Measurements from ENCODE around the gene SCYL3.
"Not testable (repeated sequence)": the region's sequence is repeated elsewhere in the genome, so short reads cannot be mapped to it uniquely, and the experiment has no call there.

The SCYL3 gene

DNA sequence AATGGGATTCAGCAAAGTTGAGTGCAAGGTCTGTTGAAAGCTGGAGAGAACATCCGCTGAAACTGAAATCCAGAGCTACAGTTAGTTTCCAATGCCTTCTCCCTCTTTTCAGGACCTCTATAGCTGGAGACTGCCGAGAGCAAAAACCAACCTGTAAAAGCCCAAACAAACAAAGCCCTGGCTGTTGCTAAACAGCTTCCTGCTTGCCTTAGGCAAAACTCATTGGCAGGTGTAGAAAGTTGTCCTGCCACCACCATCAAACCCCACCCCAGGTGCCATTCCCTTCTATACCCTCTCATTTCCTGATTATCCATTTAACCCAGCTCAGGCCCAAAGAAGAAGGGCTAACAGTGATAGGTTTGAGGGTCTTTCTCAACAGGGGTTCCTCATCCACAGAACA, 24.7 kb downstream of the SCYL3 start:
- DNase-seq: no peak

DNA sequence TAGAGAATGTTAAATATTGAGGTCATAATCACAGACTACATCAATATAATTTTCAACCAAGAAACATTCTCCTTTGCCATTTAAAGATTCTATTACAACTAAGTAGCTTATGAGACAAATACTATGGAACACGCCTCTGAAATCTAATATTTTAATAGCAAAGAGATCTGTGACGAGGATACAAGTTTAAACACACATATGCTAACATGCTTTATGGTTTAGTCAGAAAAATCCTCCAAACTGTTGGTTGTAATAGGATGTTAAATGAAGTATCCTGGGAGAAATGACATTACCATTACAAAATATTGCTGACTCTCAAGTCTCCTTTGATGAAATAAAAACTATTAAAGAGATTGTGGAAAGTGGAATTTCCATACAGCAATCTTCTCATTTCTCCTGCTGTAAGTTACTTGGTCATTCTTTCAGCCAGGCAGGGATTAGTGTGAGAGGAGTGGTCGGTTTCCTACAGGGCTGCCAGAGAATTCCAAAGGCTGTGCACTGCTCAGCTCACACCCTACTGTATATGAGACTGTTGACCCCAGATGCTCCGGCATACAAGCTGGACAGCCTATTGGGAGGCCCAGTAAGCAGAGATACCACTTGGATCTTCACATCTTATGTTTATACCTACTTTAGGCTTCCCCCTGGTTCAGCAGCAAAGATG, 26.6 kb downstream of the SCYL3 start:
- DNase-seq: no peak

DNA sequence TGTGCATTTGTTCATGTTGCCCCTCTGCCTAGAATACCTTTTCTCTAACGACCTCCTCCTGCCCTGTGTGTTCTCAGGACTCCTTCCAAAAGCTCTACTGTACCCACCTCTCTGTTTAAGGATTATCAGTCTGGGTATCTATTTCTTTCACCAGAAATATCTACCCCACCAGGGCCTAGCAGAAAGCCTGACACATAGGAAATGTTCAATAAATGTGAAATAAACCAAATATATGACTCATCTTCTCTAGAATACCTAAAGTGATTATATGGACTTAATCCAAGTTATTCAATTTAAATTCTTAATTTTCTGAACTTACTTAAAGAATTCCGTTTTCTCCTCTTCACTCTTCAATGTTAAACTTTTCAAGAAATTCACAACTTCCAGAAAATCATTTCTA, 27.1 kb downstream of the SCYL3 start:
- DNase-seq: no peak

DNA sequence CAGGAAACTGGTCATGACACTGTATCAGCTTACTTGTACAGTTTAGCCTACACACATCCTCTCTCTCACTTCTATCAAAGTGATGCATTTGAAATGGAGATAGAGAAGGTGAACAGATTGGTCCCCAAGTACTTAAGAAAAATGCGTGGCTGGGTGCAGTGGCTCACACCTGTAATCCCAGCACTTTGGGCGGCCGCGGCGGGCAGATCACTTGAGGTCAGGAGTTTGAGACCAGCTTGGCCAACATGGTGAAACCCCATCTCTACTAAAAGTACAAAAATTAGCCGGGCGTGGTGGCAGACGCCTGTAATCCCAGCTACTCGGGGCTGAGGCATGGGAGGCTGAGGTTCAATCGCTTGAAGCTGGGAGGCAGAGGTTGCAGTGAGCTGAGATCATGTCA, 29.2 kb downstream of the SCYL3 start:
- not testable (repeated sequence) for DNase-seq

DNA sequence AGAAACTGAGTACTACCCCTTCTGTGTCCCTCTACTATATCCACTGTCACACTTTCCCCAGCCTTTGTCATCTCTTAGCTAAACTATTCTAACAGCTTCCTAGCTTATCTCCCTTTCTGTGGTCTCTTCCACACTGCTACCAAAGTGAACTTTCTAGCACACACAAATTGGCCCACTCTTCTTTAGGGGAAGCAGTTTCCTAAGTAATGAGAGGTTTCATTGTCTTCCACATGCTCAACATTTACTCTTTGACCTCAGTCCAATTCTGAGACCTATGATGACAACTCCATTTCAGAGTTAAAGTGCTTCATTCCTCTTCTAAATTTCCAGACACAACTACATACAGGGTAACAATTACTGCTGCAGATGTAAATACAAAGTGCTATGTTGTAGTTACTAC, 32.9 kb downstream of the SCYL3 start:
- no peak for DNase-seq

DNA sequence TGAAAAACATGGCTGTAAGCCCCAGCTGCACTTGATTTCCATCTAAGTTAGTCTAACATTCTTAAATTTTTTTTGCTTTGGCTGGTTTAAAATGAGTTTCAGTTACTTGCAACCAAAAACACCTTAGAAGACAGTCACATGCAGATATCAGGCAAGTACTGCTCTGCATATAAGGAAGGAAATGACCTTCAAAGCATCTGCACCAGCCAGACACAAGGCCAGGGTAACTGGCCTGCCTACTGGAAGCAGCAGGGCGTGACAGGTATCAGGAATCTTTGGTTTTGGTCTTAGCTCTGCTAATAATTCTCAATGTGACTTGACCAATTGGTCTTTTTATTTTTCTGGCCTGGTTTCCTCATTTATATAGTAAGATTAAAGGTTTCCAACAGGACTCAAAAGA, 33.5 kb downstream of the SCYL3 start:
- DNase-seq: no peak

DNA sequence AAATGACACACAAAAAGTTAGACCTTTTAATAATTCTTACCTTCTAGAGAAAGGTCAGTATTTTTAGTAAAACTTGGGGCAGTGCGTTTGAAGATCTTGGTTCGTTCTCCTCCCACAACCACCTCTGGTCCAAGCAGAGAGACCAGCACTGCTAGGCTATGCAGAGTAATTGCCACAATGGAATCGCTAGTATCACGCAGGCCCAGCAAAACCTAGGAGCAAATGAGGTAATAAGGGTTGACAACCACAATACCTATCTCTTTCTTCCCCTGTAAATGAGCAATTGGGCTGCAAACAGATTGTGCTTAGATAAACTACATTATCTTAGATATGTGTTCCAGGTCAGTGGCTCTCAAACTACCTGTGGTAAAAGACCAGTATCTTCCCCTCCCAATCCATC, 34.7 kb downstream of the SCYL3 start:
- no peak for DNase-seq

DNA sequence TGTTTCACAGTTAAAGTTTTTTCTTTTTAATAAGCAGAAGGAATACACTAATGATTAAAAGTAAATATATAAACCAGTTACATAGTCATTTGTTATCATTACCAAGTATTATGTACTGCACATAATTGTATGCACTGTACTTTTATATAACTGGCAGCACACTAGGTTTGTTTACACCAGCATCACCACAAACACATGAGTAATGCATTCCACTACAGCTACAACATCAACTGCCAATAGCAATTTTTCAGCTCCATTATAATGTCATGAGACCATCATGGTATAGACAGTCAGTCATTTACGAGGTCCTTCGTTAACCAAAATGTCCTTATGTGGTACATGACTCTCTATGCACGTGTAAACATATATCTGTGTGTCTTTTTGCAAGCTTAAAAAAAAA, 35.2 kb downstream of the SCYL3 start:
- DNase-seq: no peak

DNA sequence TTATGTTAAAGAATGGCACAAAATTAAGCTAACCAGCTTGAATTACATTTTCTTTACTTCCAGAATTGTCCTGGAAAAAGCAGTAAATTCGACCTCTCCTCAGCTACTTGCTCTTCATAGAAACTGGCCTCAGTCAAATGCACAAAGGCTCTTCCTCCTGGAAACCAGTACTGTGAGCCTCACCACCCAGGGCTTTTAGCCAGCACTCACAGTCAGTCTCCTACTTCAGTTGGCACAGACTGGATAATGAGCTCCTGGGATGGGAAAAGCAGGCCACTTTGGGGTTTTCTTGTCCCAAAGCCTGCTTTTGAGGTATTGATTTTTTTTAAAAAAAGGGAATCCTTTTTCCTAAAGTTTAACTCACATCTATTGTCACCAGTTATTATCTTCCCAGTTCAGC, 40.4 kb downstream of the SCYL3 start:
- no peak for DNase-seq

DNA sequence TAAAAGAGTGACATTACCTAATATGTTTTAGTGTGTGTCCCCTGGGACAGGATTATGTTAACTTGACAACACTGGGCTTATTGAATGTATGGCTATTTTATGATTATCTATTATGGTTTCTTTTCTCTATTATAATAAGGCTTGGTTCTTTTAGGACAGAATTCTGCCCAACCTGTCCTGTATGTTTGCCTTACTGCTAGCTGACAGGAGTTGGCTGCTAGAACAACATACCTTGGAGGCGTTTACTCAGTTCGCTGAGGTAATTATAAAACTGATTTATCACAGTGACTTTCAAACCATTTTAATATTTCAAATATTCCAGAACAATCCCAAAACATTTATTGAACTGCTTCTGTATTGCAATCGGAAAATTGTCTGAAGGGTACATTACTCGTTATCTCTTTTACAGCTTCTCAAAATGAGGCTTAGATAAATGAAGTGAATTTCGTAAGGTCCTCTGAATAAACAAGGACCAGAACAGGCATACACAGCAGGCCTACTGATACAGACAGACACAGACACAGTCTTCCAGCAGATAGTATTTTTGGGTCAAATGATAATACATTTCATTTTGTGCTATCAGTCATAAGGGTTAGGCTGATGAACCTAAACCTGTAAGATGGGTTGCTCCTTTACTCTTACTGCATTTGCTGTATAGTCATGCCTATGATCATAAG, 44.2 kb downstream of the SCYL3 start:
- DNase-seq: no peak

DNA sequence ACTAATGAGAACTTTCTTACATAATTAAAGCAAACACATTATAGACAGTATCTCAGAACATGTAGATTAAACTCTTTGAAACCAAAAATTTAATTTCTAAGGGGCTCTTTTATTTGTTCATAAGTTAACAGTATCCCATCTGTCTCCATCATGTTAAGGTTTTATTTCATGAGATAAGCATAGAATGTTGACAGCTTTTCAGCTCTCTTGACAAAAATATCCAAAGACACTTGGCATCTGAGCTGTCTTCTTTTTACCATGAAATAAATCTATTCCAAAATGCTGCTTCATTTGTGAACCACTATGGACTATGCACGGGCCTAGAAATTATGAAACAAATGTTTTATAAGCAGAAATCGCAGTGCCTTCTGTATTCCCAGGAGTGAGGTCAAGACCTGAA, 45.2 kb downstream of the SCYL3 start:
- no peak for DNase-seq

DNA sequence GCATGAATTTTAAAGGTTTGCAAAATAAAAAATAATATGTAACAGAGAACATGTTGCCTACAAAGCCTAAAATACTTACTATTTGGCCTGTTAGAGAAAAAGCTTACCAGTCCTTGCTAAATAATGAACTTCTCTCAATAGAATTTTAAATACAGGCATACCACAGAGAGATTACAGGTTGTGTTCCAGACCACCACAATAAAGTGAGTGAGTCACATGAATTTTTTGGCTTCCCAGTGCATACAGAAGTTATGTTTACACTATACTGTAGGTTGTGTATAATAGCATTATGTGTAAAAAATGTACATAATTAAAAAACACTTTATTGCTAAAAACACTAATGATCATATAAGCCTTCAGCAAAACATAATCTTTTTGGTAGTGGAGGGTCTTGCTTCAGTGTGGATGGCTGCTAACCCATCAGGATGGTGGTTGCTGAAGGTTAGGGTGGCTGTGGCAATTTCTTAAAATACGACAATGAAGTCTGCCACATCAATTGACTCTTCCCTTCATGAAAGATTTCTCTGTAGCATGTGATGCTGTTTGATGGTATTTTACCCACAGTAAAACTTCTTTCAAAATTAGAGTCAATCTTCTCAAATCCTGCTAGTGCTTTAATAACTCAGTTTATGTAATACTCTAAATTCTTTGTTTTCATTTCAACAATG, 48.6 kb downstream of the SCYL3 start:
- DNase-seq: no peak

DNA sequence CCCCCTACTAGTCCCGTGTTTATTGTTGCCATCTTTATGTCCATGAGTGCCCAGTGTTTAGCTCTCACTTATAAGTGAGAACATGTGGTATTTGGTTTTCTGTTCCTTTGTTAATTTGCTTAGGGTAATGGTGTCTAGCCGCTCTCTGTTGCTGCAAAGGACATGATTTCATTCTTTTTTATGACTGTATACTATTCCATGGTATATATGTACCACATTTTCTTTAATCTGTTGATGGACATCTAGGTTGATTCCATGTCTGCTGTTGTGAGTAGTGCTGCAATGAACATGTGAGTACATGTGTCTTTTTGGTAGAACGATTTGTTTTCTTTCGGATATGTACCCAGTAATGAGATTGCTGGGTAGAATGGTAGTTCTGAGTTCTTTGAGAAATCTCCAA, 54.8 kb downstream of the SCYL3 start:
- DNase-seq: no peak

DNA sequence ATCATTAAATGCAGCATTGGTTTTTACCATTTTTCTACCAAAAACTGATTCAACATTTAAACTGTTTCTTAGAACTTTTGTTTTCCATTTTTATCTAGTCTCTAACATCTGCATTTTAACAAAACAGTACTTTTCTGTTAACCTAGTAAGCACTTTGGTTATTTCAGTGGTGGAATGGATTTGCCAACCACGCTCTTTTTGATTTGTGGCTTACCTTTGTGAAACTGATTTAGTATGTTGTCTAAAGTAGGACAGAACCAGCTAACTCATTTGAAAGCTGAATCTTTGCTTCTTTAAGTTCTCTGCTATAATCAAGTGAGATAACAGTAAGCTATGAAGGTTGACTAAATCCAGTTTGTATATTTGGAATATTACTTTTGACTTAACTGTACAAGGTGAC, 57.5 kb downstream of the SCYL3 start:
- DNase-seq: no peak

DNA sequence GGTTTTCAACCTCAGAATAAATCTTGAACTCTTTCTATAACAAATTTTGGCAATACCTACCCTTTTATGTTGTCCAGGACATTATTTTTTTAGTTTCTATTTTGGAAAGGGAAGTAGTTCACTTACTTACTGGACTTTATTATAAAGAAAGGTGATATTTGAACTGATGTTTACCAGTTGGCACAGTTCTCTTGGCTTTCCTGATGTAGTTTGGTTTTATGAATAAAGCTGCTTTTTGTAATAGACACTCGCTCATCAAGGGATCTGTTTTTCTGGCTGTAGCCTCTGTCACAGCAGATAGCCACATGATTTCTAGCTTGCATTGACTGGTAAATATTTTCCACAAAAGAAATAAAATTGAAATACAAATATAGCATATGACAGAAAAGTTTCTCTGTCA, 58.0 kb downstream of the SCYL3 start:
- no peak for DNase-seq

DNA sequence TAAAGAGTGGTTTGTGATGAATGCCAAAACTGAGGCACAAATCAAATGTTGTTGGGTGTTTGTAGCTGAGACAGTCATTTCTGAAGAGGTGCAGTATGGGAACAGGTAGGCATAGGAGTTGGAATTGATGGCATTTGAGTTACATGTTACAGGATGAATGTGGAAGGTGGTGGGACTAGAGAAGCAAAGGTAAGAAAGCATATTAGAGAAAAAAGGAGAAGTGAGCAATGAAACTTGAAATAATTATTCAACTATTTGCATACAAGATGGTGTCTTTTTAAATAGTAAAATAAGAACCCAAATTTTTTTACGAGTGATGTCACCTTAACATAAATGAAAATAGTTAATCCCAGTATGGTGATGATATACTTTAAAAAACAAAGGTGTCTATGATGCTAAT, 58.8 kb downstream of the SCYL3 start:
- DNase-seq: no peak

DNA sequence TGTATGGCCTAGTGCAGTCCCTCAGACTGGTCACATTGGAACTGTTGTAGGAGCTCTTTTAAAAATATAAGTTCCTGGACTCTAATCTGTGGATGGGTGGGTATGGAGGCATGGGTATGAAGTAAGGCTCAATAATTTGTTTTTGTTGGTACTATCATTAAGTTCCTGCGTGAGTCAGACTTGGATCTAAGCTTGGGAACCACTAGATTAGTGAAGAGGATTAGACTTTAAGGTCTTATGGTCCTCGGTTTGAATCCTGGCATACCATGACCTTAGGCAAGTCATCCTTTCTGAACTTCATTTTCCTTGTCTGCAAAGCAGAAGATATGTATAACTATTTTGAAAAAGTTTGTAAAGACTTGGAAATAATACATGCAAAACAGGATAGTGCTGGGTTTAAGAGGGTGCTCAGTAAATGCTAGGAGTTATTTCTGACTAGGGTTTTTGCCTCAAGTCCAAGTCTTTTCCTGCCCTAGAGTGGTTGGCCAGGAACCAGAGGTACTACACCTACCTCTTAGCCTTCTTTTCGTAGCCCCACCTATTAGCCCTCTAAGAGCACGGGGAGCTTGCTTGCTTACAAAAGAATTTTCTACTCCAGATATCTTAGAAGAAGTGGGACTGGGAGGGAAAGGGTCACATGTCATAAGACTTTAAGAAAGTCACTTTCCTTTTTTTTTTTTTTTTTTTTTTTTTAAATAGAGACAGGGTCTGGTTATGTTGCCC, 60.4 kb downstream of the SCYL3 start:
- no peak for DNase-seq

DNA sequence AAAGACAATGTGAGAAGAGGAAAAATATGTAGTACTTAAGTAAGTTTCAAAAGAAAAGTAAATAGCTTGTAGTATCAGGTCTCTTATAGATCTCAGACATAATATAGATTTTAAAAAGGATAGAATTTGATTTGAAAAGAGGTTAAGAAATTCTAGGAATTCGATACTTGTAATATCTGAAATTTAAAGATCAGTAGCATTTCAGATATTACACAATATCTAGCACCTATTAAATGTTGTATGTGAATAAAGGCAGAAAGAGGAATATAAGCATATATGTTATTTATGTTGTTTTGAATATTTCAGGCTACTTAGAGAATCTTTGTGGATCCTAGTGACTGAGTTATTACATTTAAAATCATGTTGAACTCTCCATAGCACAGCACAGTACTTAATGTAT, 64.0 kb downstream of the SCYL3 start:
- no peak for DNase-seq

DNA sequence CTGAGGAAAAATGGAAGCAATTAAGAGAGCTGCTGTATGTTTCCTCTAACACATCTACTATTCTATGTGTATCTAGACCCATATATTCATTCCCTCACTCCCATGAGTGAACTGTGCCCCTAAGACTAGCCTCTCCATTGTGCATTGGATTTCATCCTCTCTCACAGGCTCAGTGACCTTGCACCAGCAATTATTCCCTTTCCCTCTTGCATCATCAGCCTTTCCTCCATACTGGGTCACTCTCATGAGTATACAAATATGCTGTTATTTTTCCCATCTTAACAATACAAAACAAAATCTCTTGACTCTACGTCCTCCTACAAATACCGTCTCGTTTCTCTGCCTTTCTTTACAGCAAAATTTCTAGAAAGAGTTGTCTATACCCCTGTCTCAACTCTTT, 69.5 kb downstream of the SCYL3 start:
- DNase-seq: no peak

DNA sequence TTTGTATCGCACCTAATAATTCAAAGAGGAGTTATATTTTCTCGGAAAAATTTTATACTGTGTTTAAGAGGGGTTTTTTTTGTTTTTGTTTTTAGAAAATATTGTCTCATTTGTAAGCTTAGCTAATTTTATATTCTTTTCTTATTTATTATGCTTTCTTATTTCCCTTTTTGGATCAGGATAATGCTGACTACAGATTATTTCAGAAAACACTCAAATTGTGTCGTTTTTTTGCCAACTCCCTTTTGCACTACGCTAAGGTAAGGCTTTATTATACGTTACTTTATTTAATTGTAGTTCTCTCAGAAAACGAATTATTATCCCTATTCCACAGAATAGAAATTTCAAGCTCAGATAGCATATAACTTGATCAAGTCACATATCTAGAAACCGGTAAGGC, 72.2 kb downstream of the SCYL3 start:
- DNase-seq: no peak

DNA sequence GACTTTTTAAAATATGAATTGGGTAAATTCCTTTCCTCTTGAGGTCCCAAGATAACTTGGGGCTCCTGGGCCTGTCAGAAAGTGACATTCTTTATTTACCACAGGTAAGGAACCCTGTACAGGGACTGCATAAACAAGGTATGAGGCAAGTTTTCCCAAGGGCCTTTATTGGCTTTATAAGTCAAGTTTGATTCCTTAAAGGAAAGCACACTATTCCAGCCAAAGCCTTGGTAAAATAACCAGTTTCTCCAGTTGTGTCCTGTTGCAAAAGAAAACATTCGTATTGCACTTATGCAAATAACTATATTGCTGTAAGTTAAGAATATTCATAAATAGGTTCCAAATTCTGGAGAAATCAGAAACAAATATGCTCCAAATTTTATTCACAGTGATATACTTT, 77.1 kb downstream of the SCYL3 start:
- no peak for DNase-seq

DNA sequence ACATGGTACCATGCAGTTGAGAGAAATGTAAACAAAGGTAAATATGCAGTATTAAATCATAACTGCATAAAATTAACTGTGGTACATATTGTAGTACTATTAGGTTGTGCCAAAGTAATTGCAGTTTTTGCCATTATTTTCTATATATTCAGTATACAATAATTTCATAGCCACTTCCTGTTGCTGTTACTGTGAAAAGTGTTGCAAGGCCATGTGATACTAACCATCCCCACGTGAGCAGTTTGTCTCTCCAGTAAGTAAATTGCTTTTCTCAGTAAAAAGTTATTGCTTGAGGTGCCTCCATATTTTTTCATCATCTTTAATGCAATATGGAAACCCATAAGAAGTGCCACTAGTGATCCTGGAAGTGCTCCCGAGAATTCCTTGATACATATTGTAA, 79.4 kb downstream of the SCYL3 start:
- DNase-seq: no peak

DNA sequence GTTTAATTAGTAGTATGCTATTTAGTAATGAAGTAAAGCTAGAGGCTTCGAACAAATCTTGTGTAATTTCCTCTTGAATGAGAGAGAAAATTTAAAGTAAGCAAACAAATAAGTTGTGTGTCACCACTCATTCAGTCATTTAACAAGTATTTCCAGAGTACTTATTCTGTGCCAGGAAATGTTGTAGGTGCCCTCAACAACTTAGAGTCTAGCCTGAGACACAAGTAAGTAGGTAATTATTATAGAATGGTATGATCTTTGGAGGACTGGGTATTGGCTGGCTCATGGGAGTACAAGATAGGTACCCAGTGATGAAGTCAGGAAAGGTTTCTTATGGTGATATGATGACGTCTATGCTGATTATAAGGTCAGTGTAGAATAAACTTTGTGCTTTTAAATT, 81.6 kb downstream of the SCYL3 start:
- no peak for DNase-seq
